Superior temporal gyrus (tissue), 1 donor: Measurements from ENCODE around the gene SLC6A13.
"Not testable (repeated sequence)": the region's sequence is repeated elsewhere in the genome, so short reads cannot be mapped to it uniquely, and the experiment has no call there.

Experiments
- DNase-seq: peaks from one replicate; pipeline ENCODE4 v3.0.0-alpha.2; 2016; ENCODE audit errors: extremely low spot score

Gene SLC6A13

GRCh38 chr12:262817-263216 is at the start of gene SLC6A13:
Gene SLC6A13, minus strand, starts transcription at chr12:262836. Its CDS starts 2,784 bp downstream, at chr12:260052.
- no peak for DNase-seq

- DNase-seq = no peak
These were observed 45.9 kb upstream of the SLC6A13 start for GRCh38 chr12:308511-308910.

GRCh38 chr12:307406-307805 is 44.8 kb upstream of the SLC6A13 start:
- no peak for DNase-seq

- DNase-seq = no peak
These were observed 42.2 kb upstream of the SLC6A13 start for GRCh38 chr12:304805-305204.

- DNase-seq = not testable (repeated sequence)
These were observed 40.1 kb upstream of the SLC6A13 start for GRCh38 chr12:302766-303165.

GRCh38 chr12:300166-300565 is 37.5 kb upstream of the SLC6A13 start:
- DNase-seq = not testable (repeated sequence)

- DNase-seq = not testable (repeated sequence)
These were observed 36.9 kb upstream of the SLC6A13 start for GRCh38 chr12:299511-299910.

GRCh38 chr12:298059-298458 is 35.4 kb upstream of the SLC6A13 start:
- not testable (repeated sequence) for DNase-seq

GRCh38 chr12:295132-295531 is 32.5 kb upstream of the SLC6A13 start:
- DNase-seq = no peak

- DNase-seq = no peak
These were observed 30.6 kb upstream of the SLC6A13 start for GRCh38 chr12:293199-293598.

- DNase-seq = no peak
These were observed 29.6 kb upstream of the SLC6A13 start for GRCh38 chr12:292186-292585.

GRCh38 chr12:291153-291723 is 28.6 kb upstream of the SLC6A13 start:
- no peak for DNase-seq

- no peak for DNase-seq
These were observed 26.1 kb upstream of the SLC6A13 start for GRCh38 chr12:288687-289086.

GRCh38 chr12:286531-287300 is 24.1 kb upstream of the SLC6A13 start:
- DNase-seq = no peak

- DNase-seq = no peak
These were observed 15.4 kb upstream of the SLC6A13 start for GRCh38 chr12:278046-278445.

- no peak for DNase-seq
These were observed 13.2 kb upstream of the SLC6A13 start for GRCh38 chr12:275812-276211.

GRCh38 chr12:273382-273781 is 10.7 kb upstream of the SLC6A13 start:
- DNase-seq = no peak

- no peak for DNase-seq
These were observed 10.3 kb upstream of the SLC6A13 start for GRCh38 chr12:272942-273341.

GRCh38 chr12:271161-271560 is 8.5 kb upstream of the SLC6A13 start:
- peak; percentile 45 for DNase-seq

- DNase-seq = peak; percentile 42
These were observed 6.6 kb upstream of the SLC6A13 start for GRCh38 chr12:269191-269590.

GRCh38 chr12:268483-268840 is 5.8 kb upstream of the SLC6A13 start:
- DNase-seq = peak; percentile 18

- peak; percentile 39 for DNase-seq
These were observed 5.2 kb upstream of the SLC6A13 start for GRCh38 chr12:267581-268482.

GRCh38 chr12:265096-265495 is 2.5 kb upstream of the SLC6A13 start:
- DNase-seq = no peak
